Gastrocnemius medialis (tissue), 4 donors: ENCODE measurements around the gene CCNB2. TPM values are rescaled to one million over a fixed set of nuclear protein-coding genes. Genes with fewer than 3 reads are reported as not detected.

ENCODE experiments used
- ATAC-seq, 2 donors: fragments of 150-250 bp; one replicate each; pipeline ENCODE4 v1.9.1; 2016
- DNase-seq, 2 donors: peaks; one replicate each; pipeline ENCODE4 v3.0.0-alpha.2; 2019
- H3K27ac ChIP-seq, 4 donors: fragments of 200-600 bp; sonication (generic); 1 replicate in 1 of 4; 2 replicates in 3 of 4; pipeline ENCODE4 v1.5.1; 2016 to 2018; ENCODE audit warnings: mild to moderate bottlenecking in 2 of 4, moderate library complexity in 1 of 4
- H3K27me3 ChIP-seq, 3 donors: fragments of 200-600 bp; sonication (generic) in 2 of 3; 1 replicate in 1 of 3; 2 replicates in 2 of 3; pipeline versions ENCODE4 v1.5.1 to v1.6.0; 2016 to 2019; ENCODE audit warnings: mild to moderate bottlenecking in 1 of 3, moderate library complexity in 1 of 3
- H3K36me3 ChIP-seq, 2 donors: fragments of 200-600 bp; sonication (generic) in 1 of 2; one replicate each; pipeline ENCODE4 v1.5.1; 2017 to 2018
- H3K4me1 ChIP-seq, 2 donors: fragments of 200-600 bp; sonication (generic) in 1 of 2; one replicate each; pipeline ENCODE4 v1.5.1; 2016 to 2017; ENCODE audit warnings: mild to moderate bottlenecking in 2 of 2
- H3K4me3 ChIP-seq, 4 donors: fragments of 200-600 bp; sonication (generic) in 3 of 4; 1 replicate in 1 of 4; 2 replicates in 3 of 4; pipeline ENCODE4 v1.5.1; 2016 to 2019; ENCODE audit warnings: mild to moderate bottlenecking in 2 of 4
- H3K9me3 ChIP-seq, 3 donors: fragments of 200-600 bp; sonication (generic) in 2 of 3; 1 replicate in 1 of 3; 2 replicates in 2 of 3; pipeline ENCODE4 v1.5.1; 2016 to 2019
- POLR2A ChIP-seq, 2 donors: fragments of 450-650 bp; IDR thresholded peaks; one replicate each; pipeline ENCODE4 v1.6.1; 2017; ENCODE audit warnings: antibody characterized with exemption in 2 of 2, mild to moderate bottlenecking in 2 of 2, moderate library complexity in 2 of 2
- in situ Hi-C, 4 donors: fragments of 200-750 bp; cut with MboI; loops; one replicate each; pipeline versions ENCODE4 v1.15.0 to v1.8.0; 2017; ENCODE audit warnings: low sequenced_read_pairs in 4 of 4
- intact Hi-C: fragments of 100-400 bp; cut with DNase I; formaldehyde crosslinking; loops from one replicate; pipeline ENCODE4 v1.15.1; 2023; ENCODE audit warnings: low total_unique reads
- total RNA-seq, 4 donors: library from RNA; depleted of rRNA; stranded (reverse); fragments of >200 nt; gene quantifications; one replicate each; pipeline versions ENCODE4 v1.1.0 to v1.2.3, GENCODE V29; 2016
- TF ChIP-seq, protein P1 (sequence below), 5 experiments: fragments of 450-650 bp in 3 of 5; fragments of 200-600 bp in 2 of 5; sonication (generic) in 2 of 5; IDR thresholded peaks in 4 of 5; conservative IDR thresholded peaks in 1 of 5; 1 replicate in 4 of 5; 2 replicates in 1 of 5; pipeline ENCODE4 v1.5.1; 2016 to 2019; ENCODE audit warnings: antibody characterized with exemption in 5 of 5, mild to moderate bottlenecking in 3 of 5, moderate library complexity in 3 of 5

Gene CCNB2
- total RNA-seq, 4 donors from 2014 or later = 0.33 to 0.62 TPM; not detected in 2

DNA sequence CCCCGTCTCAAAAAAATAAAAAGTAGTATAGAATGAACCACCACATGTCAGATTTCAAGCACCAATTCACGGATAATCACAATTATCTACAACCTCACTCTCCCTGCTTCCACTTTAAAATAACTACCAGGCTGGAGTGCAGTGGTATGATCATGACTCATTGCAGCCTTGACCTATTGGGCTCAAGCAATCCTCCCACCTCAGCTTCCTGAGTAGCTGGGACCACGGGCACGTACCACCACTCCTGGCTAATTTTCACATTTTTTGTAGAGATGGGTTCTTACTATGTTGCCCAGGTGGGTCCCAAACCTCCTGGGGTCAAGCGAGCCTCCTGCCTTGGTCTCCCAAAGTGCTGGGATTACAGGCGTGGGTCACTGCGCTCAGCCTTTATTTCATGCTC lies 63.6 kb downstream of the CCNB2 start:
- DNase-seq = no peak
- in situ Hi-C loops (loop anchor here in 2 of 4 donors (5.0 to 25.0 kb wide), 2 partner anchors 319 to 329 kb away; no protein-coding TSS in a partner anchor), intact Hi-C loops (no loop called here)
- H3K9me3 ChIP-seq = no peaks in the 10 kb centered on the region
- ATAC-seq = no peak
- no peak overlapping the region for H3K27ac ChIP-seq
- H3K27me3 ChIP-seq = no peaks in the 10 kb centered on the region
- H3K4me1 ChIP-seq = no peaks in the 10 kb centered on the region
- TF ChIP-seq POLR2A (IDR thresholded peaks at IDR 0.05) = no peak
- TF ChIP-seq, protein P1, sequence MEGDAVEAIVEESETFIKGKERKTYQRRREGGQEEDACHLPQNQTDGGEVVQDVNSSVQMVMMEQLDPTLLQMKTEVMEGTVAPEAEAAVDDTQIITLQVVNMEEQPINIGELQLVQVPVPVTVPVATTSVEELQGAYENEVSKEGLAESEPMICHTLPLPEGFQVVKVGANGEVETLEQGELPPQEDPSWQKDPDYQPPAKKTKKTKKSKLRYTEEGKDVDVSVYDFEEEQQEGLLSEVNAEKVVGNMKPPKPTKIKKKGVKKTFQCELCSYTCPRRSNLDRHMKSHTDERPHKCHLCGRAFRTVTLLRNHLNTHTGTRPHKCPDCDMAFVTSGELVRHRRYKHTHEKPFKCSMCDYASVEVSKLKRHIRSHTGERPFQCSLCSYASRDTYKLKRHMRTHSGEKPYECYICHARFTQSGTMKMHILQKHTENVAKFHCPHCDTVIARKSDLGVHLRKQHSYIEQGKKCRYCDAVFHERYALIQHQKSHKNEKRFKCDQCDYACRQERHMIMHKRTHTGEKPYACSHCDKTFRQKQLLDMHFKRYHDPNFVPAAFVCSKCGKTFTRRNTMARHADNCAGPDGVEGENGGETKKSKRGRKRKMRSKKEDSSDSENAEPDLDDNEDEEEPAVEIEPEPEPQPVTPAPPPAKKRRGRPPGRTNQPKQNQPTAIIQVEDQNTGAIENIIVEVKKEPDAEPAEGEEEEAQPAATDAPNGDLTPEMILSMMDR (IDR thresholded peaks at IDR 0.05 in 4 of 5, conservative IDR thresholded peaks at IDR 0.05 in 1 of 5) = no peak
- peaks cover 0 to 31% of the 10 kb centered on the region in 2 donors for H3K36me3 ChIP-seq
- no peak overlapping the region for H3K4me3 ChIP-seq

DNA sequence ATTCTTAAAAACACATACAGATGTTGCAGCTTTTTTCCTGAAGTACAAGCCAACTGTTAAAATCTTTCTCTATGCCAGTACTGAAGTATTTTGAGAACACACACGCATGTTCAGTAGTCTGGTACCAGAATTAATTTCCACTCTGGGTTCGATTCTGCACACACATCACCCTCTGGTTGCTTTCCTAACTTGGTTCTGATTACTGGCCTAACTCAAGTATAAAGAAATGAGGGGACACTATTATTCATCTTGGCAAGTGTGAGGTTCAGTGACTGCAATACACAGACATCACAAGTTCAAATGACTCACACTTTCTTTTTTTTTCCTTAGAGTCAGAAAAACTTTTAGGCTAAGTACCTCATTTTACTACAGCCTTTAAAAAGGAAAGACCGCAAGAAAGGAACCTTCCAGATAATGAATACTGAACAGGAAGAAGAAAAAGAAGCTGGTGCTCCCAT lies 64.3 kb downstream of the CCNB2 start:
- no peak overlapping the region for H3K4me3 ChIP-seq
- H3K36me3 ChIP-seq = peaks cover 0 to 37% of the 10 kb centered on the region in 2 donors
- H3K27ac ChIP-seq = peak overlapping the region; percentile 0 to 47 (median 40)
- no peaks in the 10 kb centered on the region for H3K4me1 ChIP-seq
- DNase-seq = no peak
- in situ Hi-C loops = loop anchor here in 2 of 4 donors (5.0 to 25.0 kb wide), 2 partner anchors 318 to 328 kb away; no protein-coding TSS in a partner anchor
- intact Hi-C loops = no loop called here
- no peaks in the 10 kb centered on the region for H3K27me3 ChIP-seq
- peak; percentile 72 to 78 for ATAC-seq
- TF ChIP-seq, protein P1 (IDR thresholded peaks at IDR 0.05 in 4 of 5, conservative IDR thresholded peaks at IDR 0.05 in 1 of 5) = no peak
- TF ChIP-seq POLR2A (IDR thresholded peaks at IDR 0.05) = no peak
- no peaks in the 10 kb centered on the region for H3K9me3 ChIP-seq

DNA sequence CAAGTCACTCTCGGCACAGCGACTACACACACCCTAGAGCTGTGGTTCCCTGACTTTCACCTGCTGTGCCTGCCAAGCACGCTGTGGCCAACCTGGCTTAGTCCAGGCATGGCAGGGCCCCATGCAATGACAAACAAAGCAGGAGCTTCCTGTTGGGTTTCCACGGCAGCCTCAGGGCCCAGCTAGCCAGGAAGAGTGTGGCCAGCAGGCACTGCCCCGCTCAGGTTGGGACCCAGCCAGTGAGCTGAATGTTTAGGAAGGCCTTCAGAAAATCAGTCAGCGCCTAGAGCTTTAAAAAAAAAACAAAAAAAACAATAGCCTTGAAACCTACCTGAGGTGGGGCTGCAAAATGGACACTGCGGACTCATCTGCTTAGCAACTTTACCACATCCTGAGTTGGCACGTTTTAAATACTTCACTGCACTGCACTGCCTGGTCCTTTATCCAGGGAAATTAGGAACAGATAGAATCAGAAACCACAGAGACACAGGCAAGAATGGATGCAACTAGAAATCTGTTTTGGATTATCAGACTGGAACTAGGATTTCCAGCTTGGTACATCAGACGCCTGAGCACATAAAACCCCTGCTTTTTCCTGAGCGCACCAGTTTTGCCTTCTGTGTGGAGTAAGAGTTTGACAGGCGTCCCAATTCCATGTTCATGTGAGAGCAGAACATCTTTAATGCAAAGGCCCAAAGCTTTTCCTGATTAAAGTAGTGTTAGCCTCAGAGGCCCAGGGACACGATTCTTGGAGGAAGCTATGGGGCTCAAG lies 65.5 kb downstream of the CCNB2 start:
- Histone ChIP-seq H3K9me3 (no peaks in the 10 kb centered on the region), H3K4me1 (peaks cover 0 to 5% of the 10 kb centered on the region in 2 donors), H3K4me3 (no peak overlapping the region), H3K27ac (peak overlapping the region; percentile 0 to 47 (median 40)), H3K36me3 (peaks cover 0 to 35% of the 10 kb centered on the region in 2 donors), H3K27me3 (no peaks in the 10 kb centered on the region)
- in situ Hi-C loops = loop anchor here in 2 of 4 donors (10.0 to 25.0 kb wide), 2 partner anchors 317 to 324 kb away; no protein-coding TSS in a partner anchor
- intact Hi-C loops = loop anchor here (10.0 kb wide), 1 partner anchor 244 kb away; no protein-coding TSS in a partner anchor
- ATAC-seq (peak; percentile 25 to 48), DNase-seq (peak in 1 of 2 donors; percentile 37)
- TF ChIP-seq, protein P1 (IDR thresholded peaks at IDR 0.05 in 4 of 5, conservative IDR thresholded peaks at IDR 0.05 in 1 of 5) = no peak
- no peak for TF ChIP-seq POLR2A (IDR thresholded peaks at IDR 0.05)

DNA sequence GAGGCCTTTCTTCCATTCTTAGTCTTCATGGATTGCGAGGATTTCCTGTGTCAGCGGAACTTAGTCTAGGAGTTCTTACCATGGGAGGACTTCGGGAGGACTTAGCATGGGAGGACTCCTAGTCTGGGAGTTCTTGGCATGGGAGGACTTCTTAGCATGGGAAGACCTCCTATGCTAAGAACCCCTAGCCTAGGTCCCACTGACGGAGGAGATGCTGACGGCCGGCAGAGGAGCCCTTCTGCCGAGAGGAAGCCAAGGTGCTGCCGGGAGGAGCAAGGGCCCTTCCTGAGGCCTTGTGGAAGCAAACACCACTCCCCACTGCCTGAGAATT lies 66.1 kb downstream of the CCNB2 start:
- no peak overlapping the region for H3K4me3 ChIP-seq
- intact Hi-C loops = loop anchor here (10.0 kb wide), 1 partner anchor 244 kb away; no protein-coding TSS in a partner anchor

More for the DNA sequence above, 66.1 kb downstream of the CCNB2 start:
- peaks cover 0 to 5% of the 10 kb centered on the region in 2 donors for H3K4me1 ChIP-seq
- no peak overlapping the region for H3K27ac ChIP-seq
- H3K36me3 ChIP-seq = peaks cover 0 to 31% of the 10 kb centered on the region in 2 donors
- DNase-seq (no peak), ATAC-seq (no peak)
- no peaks in the 10 kb centered on the region for H3K27me3 ChIP-seq
- no peaks in the 10 kb centered on the region for H3K9me3 ChIP-seq
- in situ Hi-C loops = loop anchor here in 2 of 4 donors (10.0 to 25.0 kb wide), 2 partner anchors 316 to 324 kb away; no protein-coding TSS in a partner anchor
- TF ChIP-seq, protein P1 (IDR thresholded peaks at IDR 0.05 in 4 of 5, conservative IDR thresholded peaks at IDR 0.05 in 1 of 5) = no peak
- no peak for TF ChIP-seq POLR2A (IDR thresholded peaks at IDR 0.05)
